ENCODE data around the gene ZFAND5. TPM values are rescaled to one million over a fixed set of nuclear protein-coding genes. Genes with fewer than 3 reads are reported as not detected.

Gene ZFAND5, protein sequence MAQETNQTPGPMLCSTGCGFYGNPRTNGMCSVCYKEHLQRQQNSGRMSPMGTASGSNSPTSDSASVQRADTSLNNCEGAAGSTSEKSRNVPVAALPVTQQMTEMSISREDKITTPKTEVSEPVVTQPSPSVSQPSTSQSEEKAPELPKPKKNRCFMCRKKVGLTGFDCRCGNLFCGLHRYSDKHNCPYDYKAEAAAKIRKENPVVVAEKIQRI
- total RNA-seq: 151 and 152 TPM in 2 replicates

DNA sequence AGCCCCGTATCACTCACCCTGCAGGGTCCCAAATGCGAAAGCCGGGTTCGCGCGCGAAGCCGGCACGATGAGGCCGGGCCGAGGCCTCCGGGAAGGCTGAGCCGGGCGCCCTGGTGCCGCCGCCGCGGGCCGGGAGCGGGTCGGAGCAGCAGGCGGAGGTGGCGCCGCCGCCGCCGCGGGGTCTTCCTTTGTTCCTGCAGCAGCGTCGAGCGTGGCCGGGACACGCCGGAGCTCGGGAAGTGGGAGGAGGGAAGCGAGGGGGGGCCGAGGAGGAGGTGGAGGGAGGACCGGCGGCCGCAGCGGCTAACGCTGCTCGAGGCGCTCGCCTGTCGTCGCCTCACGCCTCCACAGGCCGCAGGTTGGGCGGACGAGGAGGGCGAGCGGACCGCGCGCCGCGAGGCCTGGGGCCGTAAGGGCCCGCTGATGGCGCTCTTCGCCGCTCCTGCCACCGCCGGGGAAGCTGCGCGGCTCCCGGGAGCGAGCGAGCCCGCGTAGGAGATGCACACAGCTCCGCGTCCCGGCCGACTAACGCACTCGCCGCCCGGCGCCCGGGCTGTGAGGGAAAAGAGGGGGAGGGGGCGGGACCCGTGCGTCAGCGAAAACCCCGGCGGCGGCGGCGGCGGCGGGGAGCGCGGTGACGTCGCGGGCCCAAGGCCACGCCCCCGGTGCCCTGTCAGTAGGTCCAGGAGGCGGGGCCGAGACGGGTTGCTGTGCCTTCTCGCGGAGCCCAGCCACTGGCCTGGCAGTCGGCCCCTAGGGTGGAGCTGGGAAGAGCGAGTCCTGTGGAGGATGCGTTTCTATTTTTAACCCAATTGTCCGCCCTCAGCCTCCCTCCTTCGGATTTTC, at the start of gene ZFAND5:
Gene ZFAND5, minus strand, starts transcription at position 530 of the 846 bp plus-strand sequence. CDS start 4,430 bp downstream, outside the sequence.

Other genes starting within 250 kb of the ZFAND5 start
- under 0.01 and 0.11 TPM in 2 replicates for gene GDA, start 215.8 kb downstream of the ZFAND5 start, total RNA-seq
- under 0.01 and 0.79 TPM in 2 replicates for gene TMC1, start 156.4 kb upstream of the ZFAND5 start, total RNA-seq